ENCODE measurements around the gene KIAA0040. TPM values are rescaled to one million over a fixed set of nuclear protein-coding genes. Genes with fewer than 3 reads are reported as not detected.

Gene KIAA0040
- polyA plus RNA-seq, 1 donor, result 12.0 TPM

GRCh38 chr1:175186433-175187160, 6.0 kb downstream of the KIAA0040 start:
- whole genome bisulfite sequencing (ENCODE audit: insufficient coverage, low lambda C conversion rate), result no CpG with 5 or more reads among the region's 2 CpGs
- no peak overlapping the region for H3K4me3 ChIP-seq (ENCODE audit: low read length)

GRCh38 chr1:175185903-175186302, 6.7 kb downstream of the KIAA0040 start:
- Histone ChIP-seq H3K36me3 (ENCODE audit: control insufficient read depth, insufficient read depth, low read length) (peaks cover 5% of the 10 kb centered on the region), H3K4me1 (ENCODE audit: control insufficient read depth, insufficient read depth, low read length) (no peaks in the 10 kb centered on the region), H3K27me3 (ENCODE audit: control insufficient read depth, insufficient read depth, low read length) (no peaks in the 10 kb centered on the region), H3K27ac (ENCODE audit: low read length) (no peak overlapping the region), H3K4me3 (ENCODE audit: low read length) (no peak overlapping the region), H3K9me3 (ENCODE audit: control insufficient read depth, low read depth, low read length) (no peaks in the 10 kb centered on the region)
- no CpG with 5 or more reads among the region's 1 CpG for WGBS (ENCODE audit: insufficient coverage, low lambda C conversion rate)
- no peak for DNase-seq

More at GRCh38 chr1:175186433-175187160, 6.0 kb downstream of the KIAA0040 start:
- peaks cover 3% of the 10 kb centered on the region for H3K4me1 ChIP-seq (ENCODE audit: control insufficient read depth, insufficient read depth, low read length)
- H3K27me3 ChIP-seq (ENCODE audit: control insufficient read depth, insufficient read depth, low read length), result no peaks in the 10 kb centered on the region
- no peak overlapping the region for H3K27ac ChIP-seq (ENCODE audit: low read length)
- no peak for DNase-seq
- no peaks in the 10 kb centered on the region for H3K9me3 ChIP-seq (ENCODE audit: control insufficient read depth, low read depth, low read length)
- peaks cover 5% of the 10 kb centered on the region for H3K36me3 ChIP-seq (ENCODE audit: control insufficient read depth, insufficient read depth, low read length)

- H3K36me3 ChIP-seq (ENCODE audit: control insufficient read depth, insufficient read depth, low read length), result peaks cover 5% of the 10 kb centered on the region
- WGBS (ENCODE audit: insufficient coverage, low lambda C conversion rate), result no CpG with 5 or more reads among the region's 5 CpGs
- DNase-seq, result no peak
- H3K4me3 ChIP-seq (ENCODE audit: low read length), result no peak overlapping the region
- H3K27me3 ChIP-seq (ENCODE audit: control insufficient read depth, insufficient read depth, low read length), result no peaks in the 10 kb centered on the region
- no peaks in the 10 kb centered on the region for H3K9me3 ChIP-seq (ENCODE audit: control insufficient read depth, low read depth, low read length)
- no peak overlapping the region for H3K27ac ChIP-seq (ENCODE audit: low read length)
- H3K4me1 ChIP-seq (ENCODE audit: control insufficient read depth, insufficient read depth, low read length), result no peaks in the 10 kb centered on the region
Measured at GRCh38 chr1:175183586-175183985, 9.0 kb downstream of the KIAA0040 start.

- no CpG with 5 or more reads among the region's 4 CpGs for WGBS (ENCODE audit: insufficient coverage, low lambda C conversion rate)
- peaks cover 5% of the 10 kb centered on the region for H3K36me3 ChIP-seq (ENCODE audit: control insufficient read depth, insufficient read depth, low read length)
- H3K4me1 ChIP-seq (ENCODE audit: control insufficient read depth, insufficient read depth, low read length), result no peaks in the 10 kb centered on the region
- no peak overlapping the region for H3K4me3 ChIP-seq (ENCODE audit: low read length)
- no peak for DNase-seq
- no peak overlapping the region for H3K27ac ChIP-seq (ENCODE audit: low read length)
- no peaks in the 10 kb centered on the region for H3K9me3 ChIP-seq (ENCODE audit: control insufficient read depth, low read depth, low read length)
- no peaks in the 10 kb centered on the region for H3K27me3 ChIP-seq (ENCODE audit: control insufficient read depth, insufficient read depth, low read length)
Measured at GRCh38 chr1:175182201-175182746, 10.3 kb downstream of the KIAA0040 start.

GRCh38 chr1:175179837-175180590, 12.6 kb downstream of the KIAA0040 start:
- no CpG with 5 or more reads among the region's 2 CpGs for WGBS (ENCODE audit: insufficient coverage, low lambda C conversion rate)
- Histone ChIP-seq H3K27me3 (ENCODE audit: control insufficient read depth, insufficient read depth, low read length) (no peaks in the 10 kb centered on the region), H3K9me3 (ENCODE audit: control insufficient read depth, low read depth, low read length) (no peaks in the 10 kb centered on the region), H3K4me3 (ENCODE audit: low read length) (no peak overlapping the region), H3K4me1 (ENCODE audit: control insufficient read depth, insufficient read depth, low read length) (no peaks in the 10 kb centered on the region), H3K27ac (ENCODE audit: low read length) (no peak overlapping the region), H3K36me3 (ENCODE audit: control insufficient read depth, insufficient read depth, low read length) (no peaks in the 10 kb centered on the region)
- no peak for DNase-seq

GRCh38 chr1:175178456-175178855, 14.1 kb downstream of the KIAA0040 start:
- Histone ChIP-seq H3K9me3 (ENCODE audit: control insufficient read depth, low read depth, low read length) (no peaks in the 10 kb centered on the region), H3K4me1 (ENCODE audit: control insufficient read depth, insufficient read depth, low read length) (no peaks in the 10 kb centered on the region), H3K4me3 (ENCODE audit: low read length) (no peak overlapping the region), H3K27ac (ENCODE audit: low read length) (no peak overlapping the region), H3K36me3 (ENCODE audit: control insufficient read depth, insufficient read depth, low read length) (no peaks in the 10 kb centered on the region), H3K27me3 (ENCODE audit: control insufficient read depth, insufficient read depth, low read length) (no peaks in the 10 kb centered on the region)
- WGBS (ENCODE audit: insufficient coverage, low lambda C conversion rate), result no CpG with 5 or more reads among the region's 3 CpGs
- no peak for DNase-seq

- H3K9me3 ChIP-seq (ENCODE audit: control insufficient read depth, low read depth, low read length), result no peaks in the 10 kb centered on the region
- H3K27ac ChIP-seq (ENCODE audit: low read length), result no peak overlapping the region
- H3K27me3 ChIP-seq (ENCODE audit: control insufficient read depth, insufficient read depth, low read length), result no peaks in the 10 kb centered on the region
- DNase-seq, result no peak
- no peak overlapping the region for H3K4me3 ChIP-seq (ENCODE audit: low read length)
- WGBS (ENCODE audit: insufficient coverage, low lambda C conversion rate), result no CpG with 5 or more reads among the region's 1 CpG
- no peaks in the 10 kb centered on the region for H3K36me3 ChIP-seq (ENCODE audit: control insufficient read depth, insufficient read depth, low read length)
- H3K4me1 ChIP-seq (ENCODE audit: control insufficient read depth, insufficient read depth, low read length), result no peaks in the 10 kb centered on the region
Measured at GRCh38 chr1:175178056-175178455, 14.5 kb downstream of the KIAA0040 start.

GRCh38 chr1:175176246-175176645, 16.3 kb downstream of the KIAA0040 start:
- H3K27me3 ChIP-seq (ENCODE audit: control insufficient read depth, insufficient read depth, low read length), result no peaks in the 10 kb centered on the region
- WGBS (ENCODE audit: insufficient coverage, low lambda C conversion rate), result 100% methylated on average over 1 of the region's 1 CpG
- no peak overlapping the region for H3K4me3 ChIP-seq (ENCODE audit: low read length)
- H3K27ac ChIP-seq (ENCODE audit: low read length), result no peak overlapping the region
- no peak for DNase-seq
- no peaks in the 10 kb centered on the region for H3K36me3 ChIP-seq (ENCODE audit: control insufficient read depth, insufficient read depth, low read length)
- no peaks in the 10 kb centered on the region for H3K4me1 ChIP-seq (ENCODE audit: control insufficient read depth, insufficient read depth, low read length)
- no peaks in the 10 kb centered on the region for H3K9me3 ChIP-seq (ENCODE audit: control insufficient read depth, low read depth, low read length)

- H3K9me3 ChIP-seq (ENCODE audit: control insufficient read depth, low read depth, low read length), result no peaks in the 10 kb centered on the region
- no peaks in the 10 kb centered on the region for H3K4me1 ChIP-seq (ENCODE audit: control insufficient read depth, insufficient read depth, low read length)
- H3K27me3 ChIP-seq (ENCODE audit: control insufficient read depth, insufficient read depth, low read length), result no peaks in the 10 kb centered on the region
- DNase-seq, result no peak
- H3K4me3 ChIP-seq (ENCODE audit: low read length), result no peak overlapping the region
- no peak overlapping the region for H3K27ac ChIP-seq (ENCODE audit: low read length)
- no peaks in the 10 kb centered on the region for H3K36me3 ChIP-seq (ENCODE audit: control insufficient read depth, insufficient read depth, low read length)
- WGBS (ENCODE audit: insufficient coverage, low lambda C conversion rate), result 71% methylated on average over 1 of the region's 5 CpGs
Measured at GRCh38 chr1:175174309-175175102, 18.1 kb downstream of the KIAA0040 start.

- 50% methylated on average over 1 of the region's 7 CpGs for WGBS (ENCODE audit: insufficient coverage, low lambda C conversion rate)
- no peak for DNase-seq
- Histone ChIP-seq H3K36me3 (ENCODE audit: control insufficient read depth, insufficient read depth, low read length) (no peaks in the 10 kb centered on the region), H3K27me3 (ENCODE audit: control insufficient read depth, insufficient read depth, low read length) (no peaks in the 10 kb centered on the region), H3K27ac (ENCODE audit: low read length) (no peak overlapping the region), H3K9me3 (ENCODE audit: control insufficient read depth, low read depth, low read length) (no peaks in the 10 kb centered on the region), H3K4me1 (ENCODE audit: control insufficient read depth, insufficient read depth, low read length) (peaks cover 3% of the 10 kb centered on the region), H3K4me3 (ENCODE audit: low read length) (no peak overlapping the region)
Measured at GRCh38 chr1:175173531-175173930, 19.0 kb downstream of the KIAA0040 start.
